Epithelial cell of proximal tubule (primary cell): ENCODE measurements around the gene SLC2A5. TPM values are rescaled to one million over a fixed set of nuclear protein-coding genes. Genes with fewer than 3 reads are reported as not detected.
"Not testable (repeated sequence)": the region's sequence is repeated elsewhere in the genome, so short reads cannot be mapped to it uniquely, and the experiment has no call there.

ENCODE experiments used
- DNase-seq: peaks from one replicate; pipeline ENCODE4 v3.0.0-alpha.2; 2011; ENCODE audit warnings: low read depth
- H3K4me3 ChIP-seq: 2 replicates; pipeline ENCODE4 v1.5.1; 2011; ENCODE audit warnings: low read depth, mild to moderate bottlenecking, low read length
- CTCF ChIP-seq: conservative IDR thresholded peaks from 2 replicates; pipeline ENCODE4 v1.5.1; 2012; ENCODE audit warnings: low read depth, mild to moderate bottlenecking, low read length
- total RNA-seq: library from RNA; depleted of rRNA; stranded (reverse); fragments of >200 nt; gene quantifications from 2 replicates; pipeline ENCODE4 v1.2.3, GENCODE V29; 2015

The SLC2A5 gene
- total RNA-seq, 1 donor from 2014 or later = not detected

- DNase-seq = no peak
- TF ChIP-seq CTCF = no peak
- H3K4me3 ChIP-seq = no peak overlapping the region
Observed at GRCh38 chr1:9024837-9025236, 44.6 kb downstream of the SLC2A5 start.

- no peak for DNase-seq
- no peak overlapping the region for H3K4me3 ChIP-seq
- no peak for TF ChIP-seq CTCF
Observed at GRCh38 chr1:9022773-9023172, 46.7 kb downstream of the SLC2A5 start.

GRCh38 chr1:9022026-9022738, 47.3 kb downstream of the SLC2A5 start:
- not testable (repeated sequence) for H3K4me3 ChIP-seq, DNase-seq

GRCh38 chr1:9020305-9020704, 49.1 kb downstream of the SLC2A5 start:
- no peak for DNase-seq
- no peak overlapping the region for H3K4me3 ChIP-seq
- no peak for TF ChIP-seq CTCF

- DNase-seq = no peak
- TF ChIP-seq CTCF = no peak
- H3K4me3 ChIP-seq = no peak overlapping the region
Observed at GRCh38 chr1:9019896-9020295, 49.5 kb downstream of the SLC2A5 start.

- no peak for TF ChIP-seq CTCF
- DNase-seq = no peak
- no peak overlapping the region for H3K4me3 ChIP-seq
Observed at GRCh38 chr1:9018333-9018732, 51.1 kb downstream of the SLC2A5 start.

- DNase-seq = no peak
- H3K4me3 ChIP-seq = no peak overlapping the region
- no peak for TF ChIP-seq CTCF
Observed at GRCh38 chr1:9016455-9016854, 53.0 kb downstream of the SLC2A5 start.
